Measurements from ENCODE around the gene S100B. TPM values are rescaled to one million over a fixed set of nuclear protein-coding genes. Genes with fewer than 3 reads are reported as not detected.

Gene S100B
- total and polyA plus RNA-seq, 2 of the 13 experiments (the other 11 are each of a cell fraction or from before 2014, with no cell fraction given) = not detected

DNA sequence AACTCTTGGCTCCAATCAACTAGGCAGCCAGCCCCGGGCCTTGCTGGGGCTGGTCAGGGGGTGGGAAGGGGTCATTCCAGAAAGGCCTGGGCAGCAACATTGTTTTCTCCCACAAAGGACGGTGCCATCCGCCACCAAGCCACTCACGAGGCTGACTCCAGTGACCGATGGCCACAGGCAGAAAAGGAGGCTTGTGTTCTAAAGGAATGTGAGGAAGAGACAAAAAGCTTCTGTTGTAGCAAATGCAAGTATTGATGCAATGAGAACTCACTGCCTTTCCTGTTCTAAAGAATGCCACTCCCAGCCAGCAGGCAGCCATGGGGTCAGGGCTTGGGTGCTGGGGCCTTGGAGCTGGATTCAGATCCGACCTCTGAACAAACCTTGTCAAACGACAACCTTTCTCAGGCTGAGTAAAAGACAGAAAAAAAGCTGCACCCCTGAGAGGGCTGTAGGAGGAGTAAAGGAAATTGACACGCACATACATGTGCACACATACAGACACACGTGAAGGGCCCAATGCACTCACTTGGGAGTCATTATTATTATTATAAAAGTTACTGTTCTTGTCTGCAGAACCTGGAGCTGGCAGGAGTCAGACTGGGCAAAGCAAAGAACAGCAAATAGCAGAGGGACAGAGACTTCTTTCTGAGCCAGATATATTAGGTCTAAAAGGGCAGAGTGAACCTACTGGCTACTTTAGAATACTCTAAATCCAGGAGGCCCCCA lies 16.7 kb upstream of the S100B start:
- H2AFZ ChIP-seq (ENCODE audit: low read length) = no peak overlapping the region
- in situ Hi-C loops (cut with HindIII; ENCODE audit: extremely low pct_ligation_motif_present, low pct_unique_long_range_greater_than_20kb) = no loop called here
- FAIRE-seq = peak; percentile 74
- peak overlapping the region in 2 of 3 experiments; percentile 3 to 54; a peak in 2 of 6 replicates for H3K4me3 ChIP-seq (replicated peaks in 1 of 3; ENCODE audit: insufficient read depth in 1 of 3, low read depth in 2 of 3, low read length in 3 of 3)
- H3K27ac ChIP-seq (ENCODE audit: extremely low read length, insufficient read depth, low read length) = peak overlapping the region; percentile 97
- no peaks in the 10 kb centered on the region for H3K36me3 ChIP-seq (replicated peaks in 1 of 2; ENCODE audit: control insufficient read depth in 1 of 2, insufficient read depth in 2 of 2, low read length in 2 of 2)
- ChIA-PET CTCF (ENCODE audit: low intra/inter-chr PET ratio, low total read pairs) (no interaction called here), POLR2A (interaction anchor here (0.9 to 4.3 kb wide), 5 partner anchors 12 to 164 kb away, joined by 3 to 48 read pairs (median 5); partner anchors contain the start of genes DIP2A and PRMT2)
- H4K20me1 ChIP-seq (ENCODE audit: insufficient read depth, low read length) = no peaks in the 10 kb centered on the region
- peak overlapping the region; percentile 78 for H3K4me2 ChIP-seq (ENCODE audit: low read depth, low read length)
- intact Hi-C loops (cut with micrococcal nuclease; ENCODE audit: unreplicated experiment) = loop anchor here (2.0 kb wide), 1 partner anchor 17 kb away; no protein-coding TSS in a partner anchor
- WGBS (ENCODE audit: low lambda C conversion rate) = 15% methylated on average over 8 of the region's 9 CpGs
- BruUV-seq (replicated peaks) = no TSS peak
- peak; percentile 70 for ATAC-seq
- H3K27me3 ChIP-seq (ENCODE audit: control insufficient read depth in 1 of 2, insufficient read depth in 2 of 2, low read length in 2 of 2) = no peaks in the 10 kb centered on the region
- no peaks in the 10 kb centered on the region for H3K9me3 ChIP-seq (ENCODE audit: low read length)
- no peaks in the 10 kb centered on the region for H3K79me2 ChIP-seq (ENCODE audit: insufficient read depth, low read length)
- peak overlapping the region; percentile 74 for H3K9ac ChIP-seq (ENCODE audit: insufficient read depth, low read depth, low read length)
- H3K4me1 ChIP-seq (ENCODE audit: insufficient read depth, low read length) = peaks cover 41% of the 10 kb centered on the region
- DNase-seq (ENCODE audit: low spot score) = peak; percentile 85
- TF ChIP-seq, protein P1, sequence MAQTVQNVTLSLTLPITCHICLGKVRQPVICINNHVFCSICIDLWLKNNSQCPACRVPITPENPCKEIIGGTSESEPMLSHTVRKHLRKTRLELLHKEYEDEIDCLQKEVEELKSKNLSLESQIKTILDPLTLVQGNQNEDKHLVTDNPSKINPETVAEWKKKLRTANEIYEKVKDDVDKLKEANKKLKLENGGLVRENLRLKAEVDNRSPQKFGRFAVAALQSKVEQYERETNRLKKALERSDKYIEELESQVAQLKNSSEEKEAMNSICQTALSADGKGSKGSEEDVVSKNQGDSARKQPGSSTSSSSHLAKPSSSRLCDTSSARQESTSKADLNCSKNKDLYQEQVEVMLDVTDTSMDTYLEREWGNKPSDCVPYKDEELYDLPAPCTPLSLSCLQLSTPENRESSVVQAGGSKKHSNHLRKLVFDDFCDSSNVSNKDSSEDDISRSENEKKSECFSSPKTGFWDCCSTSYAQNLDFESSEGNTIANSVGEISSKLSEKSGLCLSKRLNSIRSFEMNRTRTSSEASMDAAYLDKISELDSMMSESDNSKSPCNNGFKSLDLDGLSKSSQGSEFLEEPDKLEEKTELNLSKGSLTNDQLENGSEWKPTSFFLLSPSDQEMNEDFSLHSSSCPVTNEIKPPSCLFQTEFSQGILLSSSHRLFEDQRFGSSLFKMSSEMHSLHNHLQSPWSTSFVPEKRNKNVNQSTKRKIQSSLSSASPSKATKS (CRISPR knock-in tag; IDR thresholded peaks at IDR 0.05) = no peak
- TF ChIP-seq ZNF3 (CRISPR knock-in tag; IDR thresholded peaks at IDR 0.05) = peak; percentile 37; the same call in 1 of the 2 replicates
- TF ChIP-seq HNRNPK (IDR thresholded peaks at IDR 0.05; ENCODE audit: low read depth, low read length, poor library complexity, severe bottlenecking) = no peak
- TF ChIP-seq ASH2L (IDR thresholded peaks at IDR 0.05; ENCODE audit: insufficient read length, low read depth, low read length) = peak; percentile 86
- no peak for TF ChIP-seq MED8 (CRISPR knock-in tag; IDR thresholded peaks at IDR 0.05; ENCODE audit: insufficient replicate concordance)
- 0 out of 2 replicates have a peak, but pooled peaks have one; percentile 12 for TF ChIP-seq STAG1 (CRISPR knock-in tag; IDR thresholded peaks at IDR 0.05)
- peak; percentile 73 for TF ChIP-seq CEBPG (CRISPR knock-in tag; IDR thresholded peaks at IDR 0.05)
- no peak for TF ChIP-seq SSRP1 (CRISPR knock-in tag; IDR thresholded peaks at IDR 0.05)
- no peak for TF ChIP-seq ELF4 (CRISPR knock-in tag; IDR thresholded peaks at IDR 0.05; ENCODE audit: borderline replicate concordance)
- no peak for TF ChIP-seq ESRRA (CRISPR knock-in tag; IDR thresholded peaks at IDR 0.05; ENCODE audit: low read depth)
- 0 out of 2 replicates have a peak, but pooled peaks have one; percentile 12 for TF ChIP-seq MAX (IDR thresholded peaks at IDR 0.05)
- no peak for TF ChIP-seq ZNF784 (CRISPR knock-in tag; IDR thresholded peaks at IDR 0.05; ENCODE audit: borderline replicate concordance)
- TF ChIP-seq, protein P2, sequence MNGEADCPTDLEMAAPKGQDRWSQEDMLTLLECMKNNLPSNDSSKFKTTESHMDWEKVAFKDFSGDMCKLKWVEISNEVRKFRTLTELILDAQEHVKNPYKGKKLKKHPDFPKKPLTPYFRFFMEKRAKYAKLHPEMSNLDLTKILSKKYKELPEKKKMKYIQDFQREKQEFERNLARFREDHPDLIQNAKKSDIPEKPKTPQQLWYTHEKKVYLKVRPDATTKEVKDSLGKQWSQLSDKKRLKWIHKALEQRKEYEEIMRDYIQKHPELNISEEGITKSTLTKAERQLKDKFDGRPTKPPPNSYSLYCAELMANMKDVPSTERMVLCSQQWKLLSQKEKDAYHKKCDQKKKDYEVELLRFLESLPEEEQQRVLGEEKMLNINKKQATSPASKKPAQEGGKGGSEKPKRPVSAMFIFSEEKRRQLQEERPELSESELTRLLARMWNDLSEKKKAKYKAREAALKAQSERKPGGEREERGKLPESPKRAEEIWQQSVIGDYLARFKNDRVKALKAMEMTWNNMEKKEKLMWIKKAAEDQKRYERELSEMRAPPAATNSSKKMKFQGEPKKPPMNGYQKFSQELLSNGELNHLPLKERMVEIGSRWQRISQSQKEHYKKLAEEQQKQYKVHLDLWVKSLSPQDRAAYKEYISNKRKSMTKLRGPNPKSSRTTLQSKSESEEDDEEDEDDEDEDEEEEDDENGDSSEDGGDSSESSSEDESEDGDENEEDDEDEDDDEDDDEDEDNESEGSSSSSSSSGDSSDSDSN (CRISPR knock-in tag; IDR thresholded peaks at IDR 0.05) = no peak
- TF ChIP-seq NR2F2 (IDR thresholded peaks at IDR 0.05; ENCODE audit: borderline replicate concordance, low read depth) = no peak
- TF ChIP-seq GABPA (IDR thresholded peaks at IDR 0.05; ENCODE audit: low read depth, low read length) = no peak
- no peak for TF ChIP-seq GABPA (CRISPR knock-in tag; IDR thresholded peaks at IDR 0.05; ENCODE audit: low read depth)

Data from HepG2 (cell line).